Measurements from ENCODE around the gene TXNRD2.

The TXNRD2 gene

GRCh38 chr22:19989725-19990067 is 48.1 kb upstream of the TXNRD2 start:
- H3K9ac ChIP-seq (ENCODE audit: low read depth, low read length), result no peak overlapping the region
- ATAC-seq (ENCODE audit: insufficient read depth, low read depth) (no peak), DNase-seq (no peak)
- no peaks in the 10 kb centered on the region for H3K27me3 ChIP-seq (ENCODE audit: insufficient read depth, low read length, poor library complexity)
- no peak overlapping the region for H3K27ac ChIP-seq (ENCODE audit: low read length)
- H3K9me3 ChIP-seq (ENCODE audit: insufficient read depth, low read length, severe bottlenecking), result no peaks in the 10 kb centered on the region
- H3K79me2 ChIP-seq (ENCODE audit: insufficient read depth, low read length), result no peaks in the 10 kb centered on the region
- no peaks in the 10 kb centered on the region for H3K4me1 ChIP-seq (ENCODE audit: insufficient read depth, low read length)
- no peak overlapping the region for H3K4me3 ChIP-seq (ENCODE audit: low read depth in 1 of 2, low read length in 2 of 2)
- no peak overlapping the region for H2AFZ ChIP-seq (ENCODE audit: low read depth, low read length)
- H3K36me3 ChIP-seq (ENCODE audit: insufficient read depth, low read length), result no peaks in the 10 kb centered on the region
- H3K4me2 ChIP-seq (ENCODE audit: insufficient read depth, low read length), result no peak overlapping the region
- H4K20me1 ChIP-seq (ENCODE audit: insufficient read depth, low read length), result peaks cover 9% of the 10 kb centered on the region; the same call in 1 of the 2 replicates
- TF ChIP-seq EZH2 (IDR thresholded peaks at IDR 0.05; ENCODE audit: borderline replicate concordance, low read depth, low read length, severe bottlenecking), result no peak
- TF ChIP-seq CTCF (IDR thresholded peaks at IDR 0.05; ENCODE audit: borderline replicate concordance, extremely low read depth, low read length, poor library complexity, severe bottlenecking), result no peak

- ATAC-seq (ENCODE audit: insufficient read depth, low read depth), result no peak
- Histone ChIP-seq H3K4me3 (ENCODE audit: low read depth in 1 of 2, low read length in 2 of 2) (no peak overlapping the region), H3K27ac (ENCODE audit: low read length) (no peak overlapping the region), H3K4me2 (ENCODE audit: insufficient read depth, low read length) (no peak overlapping the region), H4K20me1 (ENCODE audit: insufficient read depth, low read length) (peaks cover 13% of the 10 kb centered on the region; the same call in 1 of the 2 replicates), H2AFZ (ENCODE audit: low read depth, low read length) (no peak overlapping the region), H3K27me3 (ENCODE audit: insufficient read depth, low read length, poor library complexity) (no peaks in the 10 kb centered on the region), H3K9me3 (ENCODE audit: insufficient read depth, low read length, severe bottlenecking) (no peaks in the 10 kb centered on the region), H3K4me1 (ENCODE audit: insufficient read depth, low read length) (no peaks in the 10 kb centered on the region), H3K79me2 (ENCODE audit: insufficient read depth, low read length) (no peaks in the 10 kb centered on the region), H3K36me3 (ENCODE audit: insufficient read depth, low read length) (no peaks in the 10 kb centered on the region), H3K9ac (ENCODE audit: low read depth, low read length) (no peak overlapping the region)
- TF ChIP-seq CTCF (IDR thresholded peaks at IDR 0.05; ENCODE audit: borderline replicate concordance, extremely low read depth, low read length, poor library complexity, severe bottlenecking) (no peak), EZH2 (IDR thresholded peaks at IDR 0.05; ENCODE audit: borderline replicate concordance, low read depth, low read length, severe bottlenecking) (no peak)
- no peak for DNase-seq
Measured at GRCh38 chr22:19988965-19989724, 47.5 kb upstream of the TXNRD2 start.

- H3K36me3 ChIP-seq (ENCODE audit: insufficient read depth, low read length), result no peaks in the 10 kb centered on the region
- TF ChIP-seq EZH2 (IDR thresholded peaks at IDR 0.05; ENCODE audit: borderline replicate concordance, low read depth, low read length, severe bottlenecking) (no peak), CTCF (IDR thresholded peaks at IDR 0.05; ENCODE audit: borderline replicate concordance, extremely low read depth, low read length, poor library complexity, severe bottlenecking) (no peak)
- no peak overlapping the region for H3K9ac ChIP-seq (ENCODE audit: low read depth, low read length)
- H3K4me2 ChIP-seq (ENCODE audit: insufficient read depth, low read length), result no peak overlapping the region
- ATAC-seq (ENCODE audit: insufficient read depth, low read depth) (no peak), DNase-seq (no peak)
- H4K20me1 ChIP-seq (ENCODE audit: insufficient read depth, low read length), result peaks cover 13% of the 10 kb centered on the region; the same call in 1 of the 2 replicates
- no peaks in the 10 kb centered on the region for H3K27me3 ChIP-seq (ENCODE audit: insufficient read depth, low read length, poor library complexity)
- H3K79me2 ChIP-seq (ENCODE audit: insufficient read depth, low read length), result no peaks in the 10 kb centered on the region
- H3K4me3 ChIP-seq (ENCODE audit: low read depth in 1 of 2, low read length in 2 of 2), result no peak overlapping the region
- no peak overlapping the region for H2AFZ ChIP-seq (ENCODE audit: low read depth, low read length)
- no peaks in the 10 kb centered on the region for H3K9me3 ChIP-seq (ENCODE audit: insufficient read depth, low read length, severe bottlenecking)
- H3K4me1 ChIP-seq (ENCODE audit: insufficient read depth, low read length), result no peaks in the 10 kb centered on the region
- H3K27ac ChIP-seq (ENCODE audit: low read length), result no peak overlapping the region
Measured at GRCh38 chr22:19988331-19988808, 46.8 kb upstream of the TXNRD2 start.
